ENCODE data around the gene MYRIP.

GRCh38 chr3:40247714-40248454 is 438.5 kb downstream of the MYRIP start:
- TF ChIP-seq POLR2AphosphoS5 (IDR thresholded peaks at IDR 0.05; ENCODE audit: borderline replicate concordance, low read depth, low read length) = no peak
- no peak for TF ChIP-seq EZH2 (IDR thresholded peaks at IDR 0.05)
- TF ChIP-seq FOXP2 (optimal IDR thresholded peaks at IDR 0.05; ENCODE audit: control extremely low read depth, extremely low read length, insufficient read depth) = no peak
